B cell (primary cell): ENCODE measurements around the gene CCDC194.

ENCODE experiments used
- EZH2 ChIP-seq: IDR thresholded peaks from 2 replicates; pipeline ENCODE4 v1.6.1; 2012; ENCODE audit warnings: borderline replicate concordance, low read depth, mild to moderate bottlenecking, moderate library complexity, low read length; ENCODE audit not compliant: insufficient read depth, poor library complexity, severe bottlenecking
- TF ChIP-seq, protein P1 (sequence below): fragments of 200-600 bp; IDR thresholded peaks from one replicate; pipeline ENCODE4 v1.8.0; 2022; ENCODE audit warnings: antibody characterized with exemption, mild to moderate bottlenecking

DNA sequence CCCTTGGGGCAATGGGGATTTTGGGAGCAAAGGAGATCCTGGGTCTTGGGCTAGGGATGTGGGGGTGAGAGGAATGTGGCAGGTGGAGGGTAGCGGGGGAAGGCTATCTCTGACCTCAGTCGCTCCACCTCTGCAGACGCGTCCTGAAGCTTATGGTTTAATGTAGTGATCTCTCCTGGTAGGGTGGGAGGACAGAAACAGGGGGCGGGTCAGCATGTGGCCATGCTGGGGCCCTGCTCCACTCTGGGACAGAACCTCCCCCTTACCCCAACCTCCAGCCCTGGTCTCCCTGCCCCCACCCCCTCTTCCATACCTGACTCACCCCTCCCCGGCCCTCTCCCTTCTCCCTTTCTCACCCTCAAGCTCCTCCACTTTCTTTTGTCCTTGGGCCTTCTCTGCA is 10.0 kb upstream of the CCDC194 start:
- TF ChIP-seq EZH2 = no peak
- TF ChIP-seq, protein P1, sequence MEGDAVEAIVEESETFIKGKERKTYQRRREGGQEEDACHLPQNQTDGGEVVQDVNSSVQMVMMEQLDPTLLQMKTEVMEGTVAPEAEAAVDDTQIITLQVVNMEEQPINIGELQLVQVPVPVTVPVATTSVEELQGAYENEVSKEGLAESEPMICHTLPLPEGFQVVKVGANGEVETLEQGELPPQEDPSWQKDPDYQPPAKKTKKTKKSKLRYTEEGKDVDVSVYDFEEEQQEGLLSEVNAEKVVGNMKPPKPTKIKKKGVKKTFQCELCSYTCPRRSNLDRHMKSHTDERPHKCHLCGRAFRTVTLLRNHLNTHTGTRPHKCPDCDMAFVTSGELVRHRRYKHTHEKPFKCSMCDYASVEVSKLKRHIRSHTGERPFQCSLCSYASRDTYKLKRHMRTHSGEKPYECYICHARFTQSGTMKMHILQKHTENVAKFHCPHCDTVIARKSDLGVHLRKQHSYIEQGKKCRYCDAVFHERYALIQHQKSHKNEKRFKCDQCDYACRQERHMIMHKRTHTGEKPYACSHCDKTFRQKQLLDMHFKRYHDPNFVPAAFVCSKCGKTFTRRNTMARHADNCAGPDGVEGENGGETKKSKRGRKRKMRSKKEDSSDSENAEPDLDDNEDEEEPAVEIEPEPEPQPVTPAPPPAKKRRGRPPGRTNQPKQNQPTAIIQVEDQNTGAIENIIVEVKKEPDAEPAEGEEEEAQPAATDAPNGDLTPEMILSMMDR = no peak
